KBM-7 (cell line): ENCODE measurements around the gene TMTC2.
"Not testable (repeated sequence)": the region's sequence is repeated elsewhere in the genome, so short reads cannot be mapped to it uniquely, and the experiment has no call there.

Source experiments
- DNase-seq: peaks from one replicate; pipeline ENCODE4 v3.0.0-alpha.2; 2015
- in situ Hi-C: fragments of 300-500 bp; cut with MboI; formaldehyde crosslinking; loops from 2 replicates; pipeline ENCODE4 v1.14.3; 2020; ENCODE audit warnings: low sequenced_read_pairs, low pct_unique_long_range_greater_than_20kb, mixed read lengths

Gene TMTC2

DNA sequence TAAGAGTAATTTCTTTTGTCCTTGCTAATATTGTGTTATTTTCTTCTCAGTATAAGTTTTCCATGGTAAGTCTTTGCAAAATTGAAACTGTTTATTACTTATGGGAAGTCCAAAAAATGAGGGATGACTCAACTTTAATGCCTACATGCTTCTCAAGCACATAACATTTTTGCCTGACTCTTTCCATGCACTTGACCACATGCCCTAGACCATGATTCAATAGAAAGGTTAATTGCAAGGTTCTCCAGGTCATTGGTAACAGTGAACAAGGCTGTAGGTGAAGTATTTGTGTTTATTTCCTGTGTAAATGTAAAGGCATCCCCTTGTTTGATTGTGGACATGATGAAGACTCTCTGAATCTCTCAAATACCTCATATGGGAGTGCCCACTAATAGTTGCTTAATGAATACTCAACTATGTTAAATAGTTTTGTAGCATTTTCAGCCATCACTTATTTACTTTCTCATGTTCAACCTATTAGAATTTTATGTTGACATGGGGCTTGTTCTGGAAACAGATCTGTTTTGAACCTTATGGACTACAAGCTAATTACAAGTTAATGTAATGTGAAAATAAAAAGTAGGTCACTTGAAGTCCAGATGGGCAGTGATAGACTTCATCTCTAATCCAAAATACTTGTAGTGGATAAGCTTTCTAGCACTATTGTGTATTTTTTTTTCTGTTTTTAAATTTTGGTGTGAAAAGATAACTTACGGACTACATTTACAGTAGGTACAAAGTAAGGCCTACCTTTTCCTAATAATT is 131.7 kb downstream of the TMTC2 start:
- in situ Hi-C loops = no loop called here
- DNase-seq = no peak

DNA sequence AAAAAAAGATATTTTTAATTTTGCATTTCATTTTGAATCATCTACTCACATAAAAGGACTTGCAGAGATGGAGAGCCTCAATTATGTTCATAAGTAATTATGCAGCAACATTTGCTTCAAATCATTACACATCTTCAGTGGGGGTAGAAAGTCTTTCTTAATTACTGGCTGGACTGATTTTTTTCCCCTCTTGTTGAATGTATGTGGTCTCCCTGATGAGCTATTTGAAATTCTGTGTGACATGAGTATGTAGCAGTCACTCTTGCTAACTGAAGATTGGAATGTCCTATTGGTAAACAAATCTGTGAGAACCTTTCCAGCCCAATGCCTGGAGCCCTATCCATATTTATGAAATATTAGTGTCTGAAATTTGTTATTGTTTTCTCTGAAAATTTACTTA is 139.8 kb downstream of the TMTC2 start:
- in situ Hi-C loops = no loop called here
- no peak for DNase-seq

- in situ Hi-C loops = no loop called here
These were observed 145.4 kb downstream of the TMTC2 start for GRCh38 chr12:82832096-82832495.

GRCh38 chr12:82832981-82833380 is 146.3 kb downstream of the TMTC2 start:
- no peak for DNase-seq
- in situ Hi-C loops = no loop called here

More at GRCh38 chr12:82832096-82832495, 145.4 kb downstream of the TMTC2 start:
- DNase-seq = peak; percentile 63

DNA sequence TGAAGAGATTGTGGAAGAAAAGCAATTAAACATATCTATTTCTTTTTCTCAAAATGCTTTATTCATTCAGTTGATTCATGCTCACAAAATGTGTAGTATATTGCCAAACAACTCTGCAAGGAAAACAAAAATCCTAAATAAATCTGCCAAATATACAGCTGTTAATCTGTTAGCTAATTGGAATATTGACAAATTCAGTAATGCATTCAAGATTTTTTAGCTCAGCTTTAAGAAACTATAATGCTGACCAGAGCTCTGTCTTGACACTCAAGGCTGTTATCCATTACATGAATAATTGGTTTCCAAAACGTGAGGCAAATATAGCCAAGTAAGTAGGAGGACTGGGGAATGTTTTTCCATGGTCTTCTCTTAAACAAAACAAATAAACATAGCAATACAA is 146.8 kb downstream of the TMTC2 start:
- DNase-seq = no peak
- in situ Hi-C loops = no loop called here

GRCh38 chr12:82835217-82835616 is 148.5 kb downstream of the TMTC2 start:
- in situ Hi-C loops = no loop called here
- DNase-seq = no peak

DNA sequence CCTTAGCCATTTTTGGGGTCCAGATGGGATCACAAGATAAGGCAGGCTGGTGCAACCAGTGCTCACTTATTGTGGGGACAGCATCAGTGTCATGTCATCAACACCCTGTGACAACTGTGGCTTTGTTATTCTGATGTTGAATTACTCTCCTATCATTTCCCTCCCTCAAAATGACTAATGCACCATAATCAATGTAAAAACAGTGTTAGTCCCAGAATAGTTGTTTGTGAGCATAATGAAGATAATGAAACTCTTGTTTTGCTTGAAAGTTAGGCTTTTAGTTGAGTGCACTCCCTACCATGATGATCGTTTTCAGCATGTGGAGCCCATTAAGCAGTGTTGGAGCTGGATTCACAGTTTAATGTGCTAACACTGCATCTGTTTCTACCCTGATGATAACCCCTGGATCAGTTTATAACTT is 151.4 kb downstream of the TMTC2 start:
- no peak for DNase-seq
- in situ Hi-C loops = no loop called here

GRCh38 chr12:82838827-82839226 is 152.1 kb downstream of the TMTC2 start:
- in situ Hi-C loops = no loop called here
- DNase-seq = no peak

- DNase-seq = no peak
- in situ Hi-C loops = no loop called here
These were observed 153.1 kb downstream of the TMTC2 start for GRCh38 chr12:82839796-82840195.

DNA sequence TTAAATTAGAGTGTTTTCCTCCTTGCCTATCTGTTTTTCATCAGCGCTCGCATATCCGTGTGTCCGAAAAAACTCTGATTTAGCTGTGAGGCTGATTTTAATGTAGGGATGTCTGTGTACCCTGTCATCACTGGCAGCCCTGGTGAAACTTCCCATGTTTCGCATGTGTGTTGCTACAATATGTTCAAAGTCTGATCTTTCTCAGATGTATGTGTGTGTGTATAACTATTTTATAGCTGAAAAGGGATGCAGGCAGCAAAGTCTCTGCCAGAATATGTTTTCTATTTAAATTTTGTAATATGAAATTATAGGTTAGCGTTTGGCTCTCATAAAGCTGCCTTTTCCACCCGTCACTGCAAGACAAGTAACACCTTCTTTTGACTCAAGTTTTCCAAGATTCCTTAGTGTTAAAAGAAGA is 154.8 kb downstream of the TMTC2 start:
- in situ Hi-C loops = no loop called here
- DNase-seq = no peak

- DNase-seq = no peak
- in situ Hi-C loops = no loop called here
These were observed 155.8 kb downstream of the TMTC2 start for GRCh38 chr12:82842480-82842879.

- DNase-seq, in situ Hi-C loops: not testable (repeated sequence)
These were observed 158.4 kb downstream of the TMTC2 start for GRCh38 chr12:82845076-82845475.

GRCh38 chr12:82848845-82849244 is 162.1 kb downstream of the TMTC2 start:
- DNase-seq = no peak
- in situ Hi-C loops = no loop called here

- in situ Hi-C loops = no loop called here
- DNase-seq = no peak
These were observed 165.8 kb downstream of the TMTC2 start for GRCh38 chr12:82852529-82852928.

DNA sequence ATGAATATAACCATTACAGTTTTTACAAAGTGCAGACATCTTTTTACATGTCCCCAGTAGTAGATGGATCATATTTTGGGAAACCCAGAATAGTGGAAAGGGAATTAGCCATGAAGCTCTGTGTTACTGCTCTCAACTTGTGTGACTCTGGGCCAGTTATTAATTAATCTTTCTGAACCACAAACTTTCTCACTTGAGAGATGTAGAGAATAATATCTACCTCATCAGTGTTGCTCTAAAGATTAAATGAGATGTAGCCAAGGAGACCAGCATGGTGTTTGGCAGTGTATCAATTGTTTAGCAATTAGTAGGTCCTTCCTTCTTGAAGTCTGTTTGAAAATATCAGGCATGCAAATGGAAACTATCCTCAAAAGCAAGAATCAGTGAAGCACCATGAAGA is 169.2 kb downstream of the TMTC2 start:
- no peak for DNase-seq
- in situ Hi-C loops = no loop called here

GRCh38 chr12:82857276-82857675 is 170.6 kb downstream of the TMTC2 start:
- in situ Hi-C loops = no loop called here
- DNase-seq = no peak

DNA sequence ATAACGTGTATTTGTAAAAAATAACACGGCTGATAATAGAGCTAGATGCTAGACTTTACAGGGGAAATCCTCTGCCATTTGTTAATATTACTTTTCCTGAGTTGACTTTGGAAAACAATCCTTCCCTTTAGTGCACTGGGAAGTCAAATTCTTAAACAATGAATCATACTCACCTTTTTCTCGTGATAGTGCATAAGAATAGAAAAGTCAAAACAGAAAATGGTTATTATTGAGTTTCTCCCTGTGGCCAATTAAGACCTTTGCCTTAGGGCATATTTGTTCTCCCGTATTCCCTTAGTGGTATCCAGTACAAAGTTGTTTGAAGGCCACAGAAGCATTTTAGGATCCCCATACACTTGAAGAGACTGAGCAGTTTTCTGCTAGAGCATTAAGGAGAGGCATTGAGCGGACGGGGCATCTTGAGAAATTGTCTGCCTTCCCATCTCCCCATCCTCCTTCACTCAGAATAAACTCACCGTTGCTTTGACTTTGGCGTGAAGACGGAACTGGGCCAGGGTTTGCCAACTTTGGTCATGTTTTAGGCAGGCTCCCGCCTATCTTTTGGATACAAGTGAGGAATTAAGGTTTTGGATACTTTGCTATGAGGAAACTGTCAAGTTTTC is 171.3 kb downstream of the TMTC2 start:
- in situ Hi-C loops = no loop called here
- no peak for DNase-seq

DNA sequence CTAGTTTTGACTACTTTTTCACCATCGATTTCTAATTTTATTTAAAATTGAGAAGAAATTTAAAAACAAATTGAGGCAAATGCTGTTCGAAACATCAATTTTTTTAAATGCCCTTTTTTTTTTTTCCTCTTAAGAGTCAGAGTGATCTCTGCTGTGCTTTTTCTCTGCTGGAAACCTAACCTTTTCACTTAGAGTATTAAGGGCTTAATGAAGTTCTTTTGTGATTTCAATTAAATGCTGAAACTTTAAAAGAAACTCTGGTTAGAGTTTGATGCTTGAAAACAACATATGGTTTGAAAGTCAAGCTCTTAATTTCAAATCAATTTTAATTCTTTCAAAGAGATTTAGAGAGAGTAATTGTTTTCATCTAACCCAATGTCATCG is 171.8 kb downstream of the TMTC2 start:
- in situ Hi-C loops = no loop called here
- no peak for DNase-seq

GRCh38 chr12:82862069-82862841 is 175.5 kb downstream of the TMTC2 start:
- in situ Hi-C loops = no loop called here
- peak; percentile 27 for DNase-seq
